ENCODE data around the gene BNIP3.

DNA sequence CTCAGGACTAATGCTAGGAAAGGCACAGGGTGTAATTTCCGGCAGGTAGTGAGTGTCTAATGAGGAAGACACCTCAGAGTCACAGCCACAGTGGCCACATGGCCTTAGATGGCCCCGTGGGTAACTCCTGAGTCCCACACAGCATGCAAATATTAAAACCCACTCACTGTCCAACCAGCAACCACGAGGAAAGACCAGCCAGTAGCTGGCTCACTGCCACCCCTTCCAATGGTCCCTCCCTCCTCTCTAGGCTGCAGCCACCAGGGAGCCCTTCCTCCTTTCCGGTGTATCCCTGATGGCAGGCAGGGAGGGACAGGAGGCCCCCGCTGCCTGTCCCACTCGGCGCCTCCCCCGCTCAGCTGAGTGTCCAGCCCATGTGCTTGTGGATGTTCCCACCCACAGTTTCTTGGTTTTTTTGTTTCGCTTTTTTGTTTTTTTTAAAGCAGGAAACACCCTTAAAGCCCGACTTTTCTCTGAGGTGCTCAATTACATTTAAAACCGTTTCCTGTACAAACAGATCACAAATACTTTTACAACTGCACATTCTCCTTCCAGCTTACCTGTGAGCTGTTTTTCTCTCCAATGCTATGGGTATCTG is 9.2 kb downstream of the BNIP3 start:
- TF ChIP-seq, protein P1, sequence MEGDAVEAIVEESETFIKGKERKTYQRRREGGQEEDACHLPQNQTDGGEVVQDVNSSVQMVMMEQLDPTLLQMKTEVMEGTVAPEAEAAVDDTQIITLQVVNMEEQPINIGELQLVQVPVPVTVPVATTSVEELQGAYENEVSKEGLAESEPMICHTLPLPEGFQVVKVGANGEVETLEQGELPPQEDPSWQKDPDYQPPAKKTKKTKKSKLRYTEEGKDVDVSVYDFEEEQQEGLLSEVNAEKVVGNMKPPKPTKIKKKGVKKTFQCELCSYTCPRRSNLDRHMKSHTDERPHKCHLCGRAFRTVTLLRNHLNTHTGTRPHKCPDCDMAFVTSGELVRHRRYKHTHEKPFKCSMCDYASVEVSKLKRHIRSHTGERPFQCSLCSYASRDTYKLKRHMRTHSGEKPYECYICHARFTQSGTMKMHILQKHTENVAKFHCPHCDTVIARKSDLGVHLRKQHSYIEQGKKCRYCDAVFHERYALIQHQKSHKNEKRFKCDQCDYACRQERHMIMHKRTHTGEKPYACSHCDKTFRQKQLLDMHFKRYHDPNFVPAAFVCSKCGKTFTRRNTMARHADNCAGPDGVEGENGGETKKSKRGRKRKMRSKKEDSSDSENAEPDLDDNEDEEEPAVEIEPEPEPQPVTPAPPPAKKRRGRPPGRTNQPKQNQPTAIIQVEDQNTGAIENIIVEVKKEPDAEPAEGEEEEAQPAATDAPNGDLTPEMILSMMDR (IDR thresholded peaks at IDR 0.05 in 4 of 5, conservative IDR thresholded peaks at IDR 0.05 in 1 of 5), result no peak
- TF ChIP-seq POLR2A (IDR thresholded peaks at IDR 0.05), result no peak
